Right lobe of liver (tissue), 6 donors: Measurements from ENCODE around the gene TXNIP. TPM values are rescaled to one million over a fixed set of nuclear protein-coding genes. Genes with fewer than 3 reads are reported as not detected.

Experiments
- ATAC-seq, 4 donors: fragments of 200-7000 bp; cut with Tn5 transposase; one replicate each; pipeline ENCODE4 v1.9.1; 2020; ENCODE audit warnings: mild to moderate bottlenecking in 4 of 4, moderate library complexity in 4 of 4
- DNase-seq, 3 donors: peaks; one replicate each; pipeline ENCODE4 v3.0.0-alpha.2; 2020
- H3K27ac ChIP-seq, 3 donors: fragments of 200-600 bp; one replicate each; pipeline ENCODE4 v1.8.0; 2022
- H3K27me3 ChIP-seq, 2 donors: fragments of 200-600 bp; one replicate each; pipeline ENCODE4 v1.8.0; 2022
- H3K36me3 ChIP-seq, 4 donors: fragments of 200-600 bp; sonication (generic) in 1 of 4; one replicate each; pipeline versions ENCODE4 v1.5.1 to v1.8.0; 2017 to 2022; ENCODE audit warnings: control low read depth in 1 of 4
- H3K4me1 ChIP-seq, 4 donors: fragments of 200-600 bp; sonication (generic) in 1 of 4; one replicate each; pipeline versions ENCODE4 v1.5.1 to v1.8.0; 2017 to 2022; ENCODE audit warnings: control low read depth in 1 of 4
- H3K4me3 ChIP-seq, 3 donors: fragments of 200-600 bp; one replicate each; pipeline ENCODE4 v1.8.0; 2022
- H3K9me3 ChIP-seq, 4 donors: fragments of 200-600 bp; sonication (generic) in 1 of 4; one replicate each; pipeline versions ENCODE4 v1.5.1 to v1.8.0; 2017 to 2022; ENCODE audit warnings: control low read depth in 1 of 4
- POLR2A ChIP-seq: fragments of 450-650 bp; IDR thresholded peaks from one replicate; pipeline ENCODE4 v1.6.1; 2017; ENCODE audit warnings: antibody characterized with exemption, mild to moderate bottlenecking
- WGBS: methylation state at CpG from one replicate; pipeline ENCODE4 v1.1.6; 2018; ENCODE audit warnings: low coverage, low lambda C conversion rate; ENCODE audit not compliant: insufficient coverage; ENCODE audit errors: missing lambda C conversion rate; 5-methylcytosine and 5-hydroxymethylcytosine counted together
- intact Hi-C, 2 donors: fragments of 100-400 bp; cut with DNase I; formaldehyde crosslinking; loops; one replicate each; pipeline versions ENCODE4 v1.11.2 to v1.14.1; 2022
- total RNA-seq, 6 experiments: library from RNA; depleted of rRNA in 2 of 6; stranded (reverse); fragments of >200 nt in 2 of 6; fragmentation: NEBNext Ultra II Directional in 3 of 6; extraction: Animal tissue kit (Norgen Biotek cat#: 25700) in 3 of 6; gene quantifications; one replicate each; pipeline versions ENCODE4 v1.1.0 to v1.2.4, GENCODE V29; 2016 to 2023
- TF ChIP-seq, protein P1 (sequence below), 4 donors: fragments of 200-600 bp in 3 of 4; fragments of 450-650 bp in 1 of 4; IDR thresholded peaks; one replicate each; pipeline versions ENCODE4 v1.5.1 to v1.8.0; 2016 to 2022; ENCODE audit warnings: antibody characterized with exemption in 4 of 4, mild to moderate bottlenecking in 2 of 4
- donor health status: DM: no; HTN: yes; CAD: no.
- donor health status: DM: no; HTN: no; CAD: no.
- donor health status: DM: no; HTN: no; CAD: no.
- donor health status: DM: no; HTN: yes; CAD: no.
- donor health status: DM: no; HTN: yes; CAD: no.

The TXNIP gene
- total RNA-seq, 6 experiments from 2014 or later, result 56.3 to 398 (median 134) TPM

GRCh38 chr1:145959957-145960467, 36.4 kb downstream of the TXNIP start:
- TF ChIP-seq, protein P1, sequence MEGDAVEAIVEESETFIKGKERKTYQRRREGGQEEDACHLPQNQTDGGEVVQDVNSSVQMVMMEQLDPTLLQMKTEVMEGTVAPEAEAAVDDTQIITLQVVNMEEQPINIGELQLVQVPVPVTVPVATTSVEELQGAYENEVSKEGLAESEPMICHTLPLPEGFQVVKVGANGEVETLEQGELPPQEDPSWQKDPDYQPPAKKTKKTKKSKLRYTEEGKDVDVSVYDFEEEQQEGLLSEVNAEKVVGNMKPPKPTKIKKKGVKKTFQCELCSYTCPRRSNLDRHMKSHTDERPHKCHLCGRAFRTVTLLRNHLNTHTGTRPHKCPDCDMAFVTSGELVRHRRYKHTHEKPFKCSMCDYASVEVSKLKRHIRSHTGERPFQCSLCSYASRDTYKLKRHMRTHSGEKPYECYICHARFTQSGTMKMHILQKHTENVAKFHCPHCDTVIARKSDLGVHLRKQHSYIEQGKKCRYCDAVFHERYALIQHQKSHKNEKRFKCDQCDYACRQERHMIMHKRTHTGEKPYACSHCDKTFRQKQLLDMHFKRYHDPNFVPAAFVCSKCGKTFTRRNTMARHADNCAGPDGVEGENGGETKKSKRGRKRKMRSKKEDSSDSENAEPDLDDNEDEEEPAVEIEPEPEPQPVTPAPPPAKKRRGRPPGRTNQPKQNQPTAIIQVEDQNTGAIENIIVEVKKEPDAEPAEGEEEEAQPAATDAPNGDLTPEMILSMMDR (IDR thresholded peaks at IDR 0.05), result no peak
- TF ChIP-seq POLR2A, result no peak
- DNase-seq, result peak in 1 of 3 donors; percentile 54
- intact Hi-C loops, result no loop called here
- Histone ChIP-seq H3K36me3 (no peaks in the 10 kb centered on the region), H3K27me3 (no peaks in the 10 kb centered on the region), H3K4me1 (peaks cover 0 to 52% (median 14%) of the 10 kb centered on the region in 4 donors), H3K9me3 (no peaks in the 10 kb centered on the region), H3K4me3 (peak overlapping the region; percentile 55 to 67 (median 64)), H3K27ac (peak overlapping the region; percentile 66 to 78 (median 77))
- 8% methylated on average over 12 of the region's 12 CpGs for WGBS
- ATAC-seq, result no peak

GRCh38 chr1:145959333-145959732, 37.0 kb downstream of the TXNIP start:
- no peak overlapping the region for H3K4me3 ChIP-seq
- ATAC-seq (no peak), DNase-seq (no peak)
- peaks cover 0 to 57% (median 17%) of the 10 kb centered on the region in 4 donors for H3K4me1 ChIP-seq
- H3K27me3 ChIP-seq, result no peaks in the 10 kb centered on the region
- intact Hi-C loops, result no loop called here
- H3K27ac ChIP-seq, result no peak overlapping the region
- H3K36me3 ChIP-seq, result no peaks in the 10 kb centered on the region
- TF ChIP-seq POLR2A, result no peak
- no peaks in the 10 kb centered on the region for H3K9me3 ChIP-seq

- intact Hi-C loops, result no loop called here
- no peaks in the 10 kb centered on the region for H3K36me3 ChIP-seq
- H3K4me1 ChIP-seq, result peaks cover 0 to 59% (median 18%) of the 10 kb centered on the region in 4 donors
- no peak for ATAC-seq
- TF ChIP-seq, protein P1 (IDR thresholded peaks at IDR 0.05), result no peak
- TF ChIP-seq POLR2A, result no peak
- no peak overlapping the region for H3K27ac ChIP-seq
- no peaks in the 10 kb centered on the region for H3K9me3 ChIP-seq
- H3K4me3 ChIP-seq, result no peak overlapping the region
- H3K27me3 ChIP-seq, result no peaks in the 10 kb centered on the region
- DNase-seq, result no peak
Observed at GRCh38 chr1:145958734-145959133, 37.6 kb downstream of the TXNIP start.

GRCh38 chr1:145957443-145958319, 38.7 kb downstream of the TXNIP start, which contains the start of gene LIX1L:
LIX1L (minus strand) TSS chr1:145958017; CDS start chr1:145957927, 90 bp downstream.
- peak within 1 kb of the TSS; percentile 78 to 97 (median 91) for H3K27ac ChIP-seq
- intact Hi-C loops, result no loop called here
- peak; percentile 84 to 92 (median 88) for ATAC-seq
- no peaks in the 10 kb centered on the region for H3K27me3 ChIP-seq
- peak; percentile 97 to 98 (median 98) for DNase-seq
- H3K4me1 ChIP-seq, result peaks cover 0 to 52% (median 18%) of the 10 kb centered on the region in 4 donors
- WGBS, result 0% methylated on average over 17 of the region's 60 CpGs
- H3K4me3 ChIP-seq, result peak within 1 kb of the TSS; percentile 65 to 93 (median 65)
- no peaks in the 10 kb centered on the region for H3K9me3 ChIP-seq
- no peaks in the 10 kb centered on the region for H3K36me3 ChIP-seq
- peak; percentile 84 for TF ChIP-seq POLR2A
- TF ChIP-seq, protein P1 (IDR thresholded peaks at IDR 0.05), result no peak
